Left kidney (tissue), 8 donors: ENCODE results near the gene CT45A6. TPM values are rescaled to one million over a fixed set of nuclear protein-coding genes. Genes with fewer than 3 reads are reported as not detected.
"Not testable (repeated sequence)": the region's sequence is repeated elsewhere in the genome, so short reads cannot be mapped to it uniquely, and the experiment has no call there.

Source experiments
- DNase-seq: peaks from one replicate; pipeline ENCODE4 v3.0.0-alpha.2; 2013
- long read RNA-seq, 8 donors: transcript quantifications; one replicate each; lab custom pipeline, GENCODE V29; 2026
- polyA plus RNA-seq: library from polyadenylated mRNA; unstranded; fragments of 120-200 nt; gene quantifications from one replicate; pipeline ENCODE4 v1.2.1, GENCODE V29; 2013; ENCODE audit not compliant: insufficient read length

CT45A6 gene
- not detected for polyA plus RNA-seq
- long read RNA-seq, donor 1 = 0 reads
- long read RNA-seq, donor 2 = 0 reads
- long read RNA-seq, donor 3 = 0 reads
- long read RNA-seq, donor 4 = 0 reads
- long read RNA-seq, donor 5 = 0 reads
- long read RNA-seq, donor 6 = 0 reads
- long read RNA-seq, donor 7 = 0 reads
- long read RNA-seq, donor 8 = 0 reads

- not testable (repeated sequence) for DNase-seq
Observed at GRCh38 chrX:135802687-135803086, at the start of gene CT45A6. Gene CT45A6 (minus strand): TSS chrX:135802787. CDS start chrX:135798993, 3,794 bp downstream.

GRCh38 chrX:135837180-135837579, 34.6 kb upstream of the CT45A6 start, which contains the start of gene CT45A7:
Gene CT45A7 (minus strand): TSS chrX:135837280. CDS start chrX:135833533, 3,747 bp downstream.
- DNase-seq = not testable (repeated sequence)

- not testable (repeated sequence) for DNase-seq
Observed at GRCh38 chrX:135819912-135820311, 17.3 kb upstream of the CT45A6 start, which contains the start of gene CT45A2. Gene CT45A2 (minus strand): TSS chrX:135820012. CDS start chrX:135816265, 3,747 bp downstream.

GRCh38 chrX:135785403-135785802, 17.2 kb downstream of the CT45A6 start, which contains the start of gene CT45A5:
Gene CT45A5 (minus strand): TSS chrX:135785503. CDS start chrX:135781729, 3,774 bp downstream.
- DNase-seq = not testable (repeated sequence)

- DNase-seq = not testable (repeated sequence)
Observed at GRCh38 chrX:135768091-135768490, 34.5 kb downstream of the CT45A6 start, which contains the start of gene CT45A3. Gene CT45A3 (minus strand): TSS chrX:135768191. CDS start chrX:135764444, 3,747 bp downstream.

- not testable (repeated sequence) for DNase-seq
Observed at GRCh38 chrX:135744739-135745138, 57.8 kb downstream of the CT45A6 start.

Other genes starting within 250 kb of the CT45A6 start
- gene CT45A1, start 89.1 kb downstream of the CT45A6 start, polyA plus RNA-seq = not detected
- not detected for gene CT45A3, start 34.6 kb downstream of the CT45A6 start, polyA plus RNA-seq
- gene CT45A5, start 17.3 kb downstream of the CT45A6 start, polyA plus RNA-seq = not detected
- not detected for gene CT45A2, start 17.2 kb upstream of the CT45A6 start, polyA plus RNA-seq
- gene CT45A7, start 34.5 kb upstream of the CT45A6 start, polyA plus RNA-seq = not detected
- not detected for gene CT45A8, start 51.8 kb upstream of the CT45A6 start, polyA plus RNA-seq
- gene CT45A9, start 69.0 kb upstream of the CT45A6 start, polyA plus RNA-seq = not detected
- gene CT45A10, start 90.7 kb upstream of the CT45A6 start, polyA plus RNA-seq = not detected
- gene SAGE1, start 90.9 kb upstream of the CT45A6 start, polyA plus RNA-seq = not detected
- 30.7 TPM for gene MMGT1, start 171.2 kb upstream of the CT45A6 start, polyA plus RNA-seq
- 17.7 TPM for gene SLC9A6, start 182.6 kb upstream of the CT45A6 start, polyA plus RNA-seq